MV-4-11 (cell line): ENCODE results near the gene PLEKHG4B.
"Not testable (repeated sequence)": the region's sequence is repeated elsewhere in the genome, so short reads cannot be mapped to it uniquely, and the experiment has no call there.

ENCODE experiments used
- DNase-seq: peaks from one replicate; lab custom pipeline; 2025; lab: John Stamatoyannopoulos, UW

Gene PLEKHG4B

GRCh38 chr5:222951-223715, 131.2 kb downstream of the PLEKHG4B start:
- peak; percentile 32 for DNase-seq

DNA sequence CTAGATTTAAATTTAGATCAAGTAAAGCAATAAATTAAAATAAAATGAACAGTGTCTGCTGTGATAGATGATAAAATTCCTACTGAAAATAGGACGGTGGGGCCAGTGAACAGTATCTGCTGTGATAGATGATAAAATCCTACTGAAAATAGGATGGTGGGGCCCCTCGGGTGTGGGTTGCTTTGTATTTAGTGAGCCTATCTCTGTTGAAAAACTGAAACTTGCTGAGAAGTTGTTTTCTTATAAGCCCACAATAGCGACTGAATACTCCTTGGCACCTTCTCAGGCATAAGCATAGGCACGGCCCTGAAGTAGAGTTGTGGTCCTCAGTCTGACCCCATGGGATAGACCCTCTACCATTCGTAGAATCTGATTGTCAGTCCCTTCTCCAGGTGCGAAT, 131.8 kb downstream of the PLEKHG4B start:
- no peak for DNase-seq

DNA sequence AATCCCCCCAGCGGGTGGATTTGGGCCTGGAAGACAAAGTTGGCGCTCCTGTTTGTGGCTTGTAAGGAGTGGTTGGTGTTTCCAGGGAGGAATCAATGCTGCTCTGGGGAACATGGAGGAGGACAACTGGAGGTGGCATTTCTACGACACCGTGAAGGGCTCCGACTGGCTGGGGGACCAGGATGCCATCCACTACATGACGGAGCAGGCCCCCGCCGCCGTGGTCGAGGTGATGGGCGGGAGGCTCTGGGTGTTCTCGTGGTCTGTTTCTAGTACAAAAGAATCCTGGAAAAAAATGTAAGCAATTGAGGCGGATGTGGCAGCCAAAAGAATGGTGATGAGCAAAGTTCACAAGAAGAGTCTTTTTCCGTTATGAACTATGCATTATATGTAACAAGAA, 133.4 kb downstream of the PLEKHG4B start:
- DNase-seq, result no peak

- not testable (repeated sequence) for DNase-seq
Observed at GRCh38 chr5:227375-227774, 135.4 kb downstream of the PLEKHG4B start.

DNA sequence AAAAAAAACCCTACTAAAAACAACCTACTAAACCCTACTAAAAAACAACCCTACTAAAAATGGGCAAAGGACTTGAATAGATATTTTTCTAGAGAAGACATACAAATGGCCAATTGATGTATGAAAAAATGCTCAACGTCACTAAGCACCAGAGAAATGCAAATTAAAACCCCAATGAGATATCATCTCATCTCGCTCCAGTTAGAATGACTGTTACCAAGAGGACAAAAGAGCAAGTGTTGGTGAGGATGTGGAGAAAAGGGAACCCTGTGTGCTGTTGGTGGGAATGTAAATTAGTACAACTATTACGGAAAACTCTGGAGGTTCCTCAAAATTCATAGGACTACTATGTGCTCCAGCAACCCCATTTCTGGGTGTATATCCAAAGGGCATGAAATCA, 136.9 kb downstream of the PLEKHG4B start:
- no peak for DNase-seq

- no peak for DNase-seq
Observed at GRCh38 chr5:230711-231110, 138.7 kb downstream of the PLEKHG4B start.

DNA sequence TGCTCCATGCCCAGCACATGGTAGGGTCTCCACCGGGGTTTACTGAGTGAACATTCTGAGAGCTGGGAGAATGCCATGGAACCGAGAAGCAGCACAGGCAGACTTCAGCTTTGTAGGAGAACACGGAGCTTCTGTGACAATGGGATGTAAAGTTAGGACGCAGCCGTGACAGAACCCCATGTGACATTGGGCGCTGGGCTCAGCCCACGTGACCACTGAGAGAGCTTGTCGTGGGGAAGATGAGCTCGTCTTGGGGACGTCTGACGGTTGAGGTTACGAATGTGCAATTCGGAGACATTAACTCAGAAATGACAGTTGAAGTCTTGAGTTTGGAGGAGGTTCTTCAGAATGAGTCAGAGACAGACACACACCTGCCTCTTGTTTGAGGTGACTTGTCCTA, 139.7 kb downstream of the PLEKHG4B start:
- DNase-seq, result no peak

- DNase-seq, result not testable (repeated sequence)
Observed at GRCh38 chr5:233426-233825, 141.5 kb downstream of the PLEKHG4B start.

DNA sequence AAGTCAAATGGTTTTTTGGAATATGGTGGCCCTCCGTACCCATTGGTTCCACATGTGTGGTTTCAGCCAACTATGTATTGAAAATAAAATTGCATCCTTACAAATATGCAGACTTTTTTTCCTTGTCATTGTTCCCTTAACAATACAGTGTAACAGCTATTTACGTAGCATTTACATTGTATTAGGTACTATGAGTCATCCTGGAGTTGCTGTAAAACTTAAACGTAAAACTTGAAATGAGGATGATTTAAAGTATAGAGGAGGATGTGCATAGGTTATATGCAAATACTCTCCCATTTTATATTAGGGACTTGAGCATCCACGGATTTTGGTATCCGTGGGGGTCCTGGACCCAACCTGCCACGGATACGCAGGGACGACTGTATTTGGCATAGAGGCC, 142.5 kb downstream of the PLEKHG4B start:
- no peak for DNase-seq

DNA sequence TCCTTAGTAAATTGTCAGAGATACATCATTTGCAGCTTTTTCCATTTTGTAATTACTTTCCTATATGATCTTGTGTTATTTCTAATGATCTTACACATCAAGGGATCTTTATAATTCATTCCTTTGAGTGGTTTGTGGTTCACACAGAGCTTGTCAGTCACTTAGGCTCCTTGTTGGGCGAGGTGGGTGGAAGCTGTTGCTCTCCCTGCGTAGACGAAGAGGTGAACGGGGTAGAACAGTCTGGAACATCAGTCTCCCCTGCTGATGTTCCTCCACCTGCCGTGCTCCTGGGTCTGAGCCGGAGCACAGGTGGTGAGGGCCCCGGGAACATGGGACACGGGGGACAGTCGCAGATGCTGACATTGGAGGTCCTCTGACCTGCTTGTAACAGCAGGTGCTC, 143.6 kb downstream of the PLEKHG4B start:
- DNase-seq, result not testable (repeated sequence)

DNA sequence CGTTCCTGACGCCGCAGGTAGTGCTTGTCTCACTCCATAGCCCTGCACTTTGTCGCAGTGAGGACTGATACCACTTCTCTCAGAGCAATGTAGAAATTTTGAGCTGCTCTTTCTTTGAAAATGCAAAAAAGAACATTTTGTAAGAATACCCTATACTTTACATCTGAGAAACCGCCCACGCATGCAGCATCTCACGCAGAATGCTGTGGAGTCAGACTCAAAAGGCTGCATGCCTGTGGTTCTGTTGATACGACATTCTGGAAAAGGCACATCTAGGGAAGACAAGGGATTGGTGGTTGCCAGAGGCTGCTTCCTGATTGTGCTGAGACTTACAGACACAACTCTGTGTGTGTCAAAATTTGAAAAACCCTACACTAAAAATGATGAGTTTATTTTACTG, 146.0 kb downstream of the PLEKHG4B start:
- not testable (repeated sequence) for DNase-seq
